ENCODE measurements around the gene RAB25. TPM values are rescaled to one million over a fixed set of nuclear protein-coding genes. Genes with fewer than 3 reads are reported as not detected.

The RAB25 gene
- total and polyA plus RNA-seq, 4 donors: 62.7 to 156 (median 87.2) TPM

DNA sequence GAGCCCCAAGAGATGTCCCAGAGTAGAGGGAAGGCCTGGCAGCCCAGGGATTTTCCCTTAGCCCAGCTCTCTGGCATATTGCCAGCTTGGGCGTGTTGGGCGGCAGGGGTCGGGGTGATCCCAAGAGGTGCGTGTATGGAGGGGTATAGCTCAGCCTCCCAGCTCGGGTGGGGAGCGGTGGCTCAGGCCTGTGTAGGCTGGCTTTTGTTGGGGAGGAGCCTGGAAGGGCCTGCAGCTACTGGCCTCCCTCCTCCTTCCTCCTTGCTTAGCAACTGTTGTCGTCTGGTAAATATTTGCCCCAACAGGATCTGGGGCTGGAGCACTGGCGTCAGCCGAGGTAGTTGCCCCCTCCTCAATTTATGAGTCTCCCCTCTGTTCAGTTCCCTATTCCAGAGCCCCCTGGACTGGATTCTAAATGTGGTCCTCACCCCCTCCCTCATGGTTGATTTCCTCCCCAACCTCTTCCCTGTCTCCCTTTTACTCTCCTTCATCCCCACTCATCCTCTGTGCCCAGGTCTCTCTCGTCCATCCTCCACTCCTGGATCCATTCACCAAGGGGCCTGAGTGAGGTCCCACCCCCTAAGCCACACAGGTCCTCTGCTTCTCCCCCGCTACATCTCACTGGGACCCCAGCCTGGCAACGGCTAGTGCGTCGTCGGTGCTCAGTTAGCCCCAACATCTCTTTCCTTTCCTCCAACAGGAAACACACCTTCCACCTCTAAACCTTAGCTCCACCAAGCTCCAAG, 43.3 kb downstream of the RAB25 start:
- H3K4me1 ChIP-seq (ENCODE audit: control insufficient read depth in 5 of 5, insufficient read depth in 5 of 5, low read length in 5 of 5): peaks cover 14 to 61% (median 39%) of the 10 kb centered on the region in 5 donors
- H3K27ac ChIP-seq (ENCODE audit: low read depth in 1 of 2, low read length in 1 of 2): peak overlapping the region; percentile 36 to 97
- H3K4me3 ChIP-seq: no peak overlapping the region

DNA sequence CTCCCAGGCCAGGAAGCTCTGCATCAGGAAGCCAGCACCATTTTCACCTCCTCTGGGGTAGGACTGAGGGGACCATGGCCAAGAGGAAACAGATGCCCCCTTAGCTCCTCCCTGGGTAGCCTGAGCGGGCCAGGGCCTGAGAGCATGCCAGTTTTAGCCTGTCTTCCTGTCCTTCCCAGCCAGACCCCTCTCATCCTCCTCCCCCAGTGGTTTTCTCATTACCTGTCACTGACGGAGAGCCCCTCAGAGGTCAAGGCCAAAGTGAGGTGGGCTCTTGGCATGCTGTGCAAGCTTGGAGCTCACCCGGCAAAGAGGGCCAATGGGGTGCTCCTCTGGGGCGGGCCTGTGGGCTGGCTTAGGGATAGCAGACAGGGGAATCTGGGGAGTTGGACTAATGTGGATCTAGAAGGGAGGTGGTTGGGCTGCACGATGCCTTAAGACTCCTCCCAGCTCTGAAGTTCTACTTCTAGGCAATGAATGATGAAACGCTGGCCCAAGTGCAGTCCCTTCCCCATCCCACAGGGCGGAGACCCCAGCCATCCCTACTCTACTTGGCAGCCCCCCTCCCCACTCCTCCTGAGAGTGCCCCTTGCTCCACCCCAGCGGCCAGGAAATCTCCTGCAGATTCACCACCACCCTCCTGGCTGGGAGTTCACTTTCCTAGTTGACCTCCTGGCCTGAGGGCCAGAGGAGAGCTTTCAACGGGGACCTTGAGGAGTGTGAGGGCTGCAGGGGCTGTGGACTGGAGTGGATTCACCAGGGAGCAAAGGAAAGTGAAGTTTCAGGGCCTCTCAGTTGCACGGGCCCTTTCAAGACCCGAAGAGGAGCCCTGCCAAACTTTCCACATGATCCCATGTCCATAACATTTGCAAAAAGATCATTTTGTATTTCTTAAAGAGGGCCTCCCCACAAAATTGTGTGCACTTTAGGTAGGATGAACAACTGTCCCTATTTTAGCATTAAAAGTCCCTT, 44.2 kb downstream of the RAB25 start:
- Histone ChIP-seq H3K4me3 (no peak overlapping the region), H3K9me3 (ENCODE audit: control insufficient read depth in 4 of 4, insufficient read depth in 3 of 4, low read length in 3 of 4) (no peaks in the 10 kb centered on the region), H3K4me1 (ENCODE audit: control insufficient read depth in 5 of 5, insufficient read depth in 5 of 5, low read length in 5 of 5) (peaks cover 14 to 61% (median 39%) of the 10 kb centered on the region in 5 donors), H3K36me3 (ENCODE audit: control insufficient read depth in 4 of 4, insufficient read depth in 4 of 4, low read length in 4 of 4) (no peaks in the 10 kb centered on the region), H3K27ac (ENCODE audit: low read depth in 1 of 2, low read length in 1 of 2) (peak overlapping the region; percentile 89 to 97), H3K27me3 (ENCODE audit: control insufficient read depth in 3 of 3, insufficient read depth in 3 of 3, low read length in 2 of 3) (no peaks in the 10 kb centered on the region), H3K9ac (ENCODE audit: insufficient read depth in 1 of 2, low read length in 2 of 2) (peak overlapping the region; percentile 70 to 86)
- ATAC-seq (ENCODE audit: insufficient read depth, low FRiP score) (no peak), DNase-seq (peak; percentile 49 to 63 (median 56))
- TF ChIP-seq CTCF (IDR thresholded peaks at IDR 0.05; ENCODE audit: control extremely low read depth, extremely low read depth): no peak
- WGBS, 2 donors: 52 to 67% methylated on average over 11 of the region's 11 CpGs

More for the DNA sequence above, 43.3 kb downstream of the RAB25 start:
- no peaks in the 10 kb centered on the region for H3K9me3 ChIP-seq (ENCODE audit: control insufficient read depth in 4 of 4, insufficient read depth in 3 of 4, low read length in 3 of 4)
- H3K36me3 ChIP-seq (ENCODE audit: control insufficient read depth in 4 of 4, insufficient read depth in 4 of 4, low read length in 4 of 4): no peaks in the 10 kb centered on the region
- no peak for TF ChIP-seq CTCF (IDR thresholded peaks at IDR 0.05; ENCODE audit: control extremely low read depth, extremely low read depth)
- WGBS, 2 donors: 32 to 37% methylated on average over 15 of the region's 15 CpGs
- peak; percentile 53 for ATAC-seq (ENCODE audit: insufficient read depth, low FRiP score)
- peak; percentile 94 to 96 (median 95) for DNase-seq
- peak overlapping the region; percentile 29 to 86 for H3K9ac ChIP-seq (ENCODE audit: insufficient read depth in 1 of 2, low read length in 2 of 2)
- H3K27me3 ChIP-seq (ENCODE audit: control insufficient read depth in 3 of 3, insufficient read depth in 3 of 3, low read length in 2 of 3): no peaks in the 10 kb centered on the region

DNA sequence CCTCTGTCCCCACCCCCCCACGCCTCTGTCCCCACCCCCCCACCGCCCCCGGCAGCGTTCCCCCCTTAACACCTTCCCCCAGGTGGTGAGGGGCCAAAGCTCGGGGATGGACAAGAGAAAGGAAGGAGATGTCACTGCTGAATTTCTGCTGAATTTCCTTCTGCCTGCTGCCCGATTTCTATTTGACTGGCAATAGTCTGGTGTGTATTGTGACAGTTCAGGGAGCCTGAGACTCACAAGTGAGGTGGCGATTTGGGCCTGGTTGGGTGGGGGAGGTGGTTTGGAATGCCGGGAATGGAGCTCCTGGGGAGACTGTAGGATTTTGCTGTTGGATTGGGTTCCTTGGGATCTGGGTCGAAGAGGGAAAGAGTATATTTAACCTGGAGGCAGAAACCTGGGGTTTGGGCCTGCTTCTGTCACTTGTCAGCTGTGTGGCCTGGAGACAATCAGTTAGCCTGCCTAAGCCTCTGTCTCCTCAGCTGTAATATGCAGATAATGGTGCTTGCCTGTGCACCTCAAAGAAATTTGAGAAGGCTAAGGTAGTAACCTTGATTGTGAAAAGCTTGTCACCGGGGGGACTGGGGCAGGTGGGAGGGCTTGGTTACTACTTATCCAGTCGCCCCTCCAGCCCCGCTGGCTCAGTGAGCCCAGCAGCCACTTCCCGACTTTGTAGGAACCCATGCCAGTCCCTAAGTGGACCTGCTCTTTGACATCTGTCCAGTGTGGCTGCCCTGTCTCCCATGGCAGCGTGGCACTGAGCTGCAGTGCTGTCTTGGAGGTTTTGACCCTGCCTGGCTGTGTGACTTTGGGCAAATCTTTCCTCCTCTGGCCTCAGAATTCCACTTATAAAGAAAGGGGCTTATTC, 45.9 kb downstream of the RAB25 start:
- Histone ChIP-seq H3K27ac (ENCODE audit: low read depth in 1 of 2, low read length in 1 of 2) (peak overlapping the region; percentile 87), H3K36me3 (ENCODE audit: control insufficient read depth in 4 of 4, insufficient read depth in 4 of 4, low read length in 4 of 4) (no peaks in the 10 kb centered on the region), H3K9me3 (ENCODE audit: control insufficient read depth in 4 of 4, insufficient read depth in 3 of 4, low read length in 3 of 4) (no peaks in the 10 kb centered on the region), H3K4me3 (no peak overlapping the region), H3K9ac (ENCODE audit: insufficient read depth in 1 of 2, low read length in 2 of 2) (peak overlapping the region; percentile 57 to 81), H3K4me1 (ENCODE audit: control insufficient read depth in 5 of 5, insufficient read depth in 5 of 5, low read length in 5 of 5) (peaks cover 14 to 51% (median 34%) of the 10 kb centered on the region in 5 donors), H3K27me3 (ENCODE audit: control insufficient read depth in 3 of 3, insufficient read depth in 3 of 3, low read length in 2 of 3) (no peaks in the 10 kb centered on the region)
- ATAC-seq (ENCODE audit: insufficient read depth, low FRiP score) (no peak), DNase-seq (peak in 2 of 3 donors; percentile 53 to 63)
- WGBS, 2 donors: 35 to 52% methylated on average over 14 of the region's 14 CpGs
- no peak for TF ChIP-seq CTCF (IDR thresholded peaks at IDR 0.05; ENCODE audit: control extremely low read depth, extremely low read depth)
